HL-60/S4 (cell line): ENCODE results near the gene MAP3K12.

Experiments used
- in situ Hi-C: fragments of 300-500 bp; cut with MboI; formaldehyde crosslinking; loops from 2 replicates; pipeline ENCODE4 v1.14.3; 2022; ENCODE audit warnings: low sequenced_read_pairs

The MAP3K12 gene

GRCh38 chr12:53508534-53509170, 9.4 kb upstream of the MAP3K12 start:
- in situ Hi-C loops, result loop anchor here (10.0 kb wide), 1 partner anchor 164 kb away; no protein-coding TSS in a partner anchor

- in situ Hi-C loops, result loop anchor here (10.0 kb wide), 1 partner anchor 163 kb away; no protein-coding TSS in a partner anchor
Measured at GRCh38 chr12:53507603-53507885, 8.3 kb upstream of the MAP3K12 start.

GRCh38 chr12:53506881-53507602, 7.8 kb upstream of the MAP3K12 start, which contains the start of gene NPFF:
Gene NPFF, minus strand, starts transcription at chr12:53507484. Its CDS starts 10 bp downstream, at chr12:53507474.
- in situ Hi-C loops, result loop anchor here (10.0 kb wide), 1 partner anchor 162 kb away; no protein-coding TSS in a partner anchor

GRCh38 chr12:53506450-53506785, 7.2 kb upstream of the MAP3K12 start:
- in situ Hi-C loops, result loop anchor here (10.0 kb wide), 1 partner anchor 162 kb away; no protein-coding TSS in a partner anchor

DNA sequence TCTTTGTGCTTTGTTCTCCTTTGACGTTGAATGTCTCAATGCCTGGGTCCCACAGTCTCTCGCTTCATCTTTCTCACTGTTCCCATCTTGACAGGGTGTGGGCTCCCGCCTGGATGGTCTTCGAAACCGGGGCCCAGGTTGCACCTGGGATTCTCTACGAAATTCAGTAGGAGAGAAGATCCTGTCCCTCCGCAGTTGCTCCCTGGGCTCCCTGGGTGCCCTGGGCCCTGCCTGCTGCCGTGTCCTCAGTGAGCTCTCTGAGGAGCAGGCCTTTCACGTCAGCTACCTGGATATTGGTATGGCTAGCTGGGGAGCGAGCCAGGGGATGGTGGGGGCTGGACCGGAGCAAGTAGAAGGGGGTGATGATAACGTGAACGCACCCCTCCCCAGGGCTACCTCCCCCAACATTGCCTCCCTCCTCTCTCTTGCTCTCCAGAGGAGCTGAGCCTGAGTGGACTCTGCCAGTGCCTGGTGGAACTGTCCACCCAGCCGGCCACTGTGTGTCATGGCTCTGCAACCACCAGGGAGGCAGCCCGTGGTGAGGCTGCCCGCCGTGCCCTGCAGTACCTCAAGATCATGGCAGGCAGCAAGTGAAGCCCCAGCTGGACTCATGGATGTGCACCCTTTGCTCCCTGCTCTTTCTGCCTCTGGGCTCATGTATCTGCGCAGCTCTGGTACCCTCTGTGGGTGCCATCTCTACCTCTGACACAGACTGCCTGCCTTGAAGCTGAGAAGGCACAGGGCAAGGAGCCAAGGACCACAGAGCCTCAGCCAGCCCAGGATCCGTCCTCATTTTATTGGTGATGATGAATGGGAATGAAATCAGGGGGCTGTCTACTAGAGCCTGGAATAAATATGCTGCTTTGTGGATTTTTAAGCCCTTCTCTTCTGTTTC, 6.5 kb upstream of the MAP3K12 start:
- in situ Hi-C loops, result loop anchor here (10.0 kb wide), 1 partner anchor 161 kb away; no protein-coding TSS in a partner anchor

DNA sequence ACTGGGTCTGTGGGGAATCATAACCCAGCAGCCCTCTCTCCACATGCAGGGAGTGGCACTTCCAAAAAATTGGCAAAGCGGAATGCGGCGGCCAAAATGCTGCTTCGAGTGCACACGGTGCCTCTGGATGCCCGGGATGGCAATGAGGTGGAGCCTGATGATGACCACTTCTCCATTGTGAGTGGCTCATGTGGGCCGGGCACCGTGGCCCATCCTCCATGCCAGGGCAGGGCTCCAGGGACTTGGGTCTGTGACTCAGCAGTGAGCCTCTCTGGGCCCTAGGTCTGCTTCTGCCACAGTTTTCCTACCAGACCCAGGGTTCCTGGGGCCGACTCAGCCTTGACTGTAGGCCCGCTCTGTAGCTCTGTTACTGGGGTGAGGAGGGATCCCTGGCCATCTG, 5.8 kb upstream of the MAP3K12 start:
- in situ Hi-C loops, result loop anchor here (10.0 kb wide), 1 partner anchor 160 kb away; no protein-coding TSS in a partner anchor

DNA sequence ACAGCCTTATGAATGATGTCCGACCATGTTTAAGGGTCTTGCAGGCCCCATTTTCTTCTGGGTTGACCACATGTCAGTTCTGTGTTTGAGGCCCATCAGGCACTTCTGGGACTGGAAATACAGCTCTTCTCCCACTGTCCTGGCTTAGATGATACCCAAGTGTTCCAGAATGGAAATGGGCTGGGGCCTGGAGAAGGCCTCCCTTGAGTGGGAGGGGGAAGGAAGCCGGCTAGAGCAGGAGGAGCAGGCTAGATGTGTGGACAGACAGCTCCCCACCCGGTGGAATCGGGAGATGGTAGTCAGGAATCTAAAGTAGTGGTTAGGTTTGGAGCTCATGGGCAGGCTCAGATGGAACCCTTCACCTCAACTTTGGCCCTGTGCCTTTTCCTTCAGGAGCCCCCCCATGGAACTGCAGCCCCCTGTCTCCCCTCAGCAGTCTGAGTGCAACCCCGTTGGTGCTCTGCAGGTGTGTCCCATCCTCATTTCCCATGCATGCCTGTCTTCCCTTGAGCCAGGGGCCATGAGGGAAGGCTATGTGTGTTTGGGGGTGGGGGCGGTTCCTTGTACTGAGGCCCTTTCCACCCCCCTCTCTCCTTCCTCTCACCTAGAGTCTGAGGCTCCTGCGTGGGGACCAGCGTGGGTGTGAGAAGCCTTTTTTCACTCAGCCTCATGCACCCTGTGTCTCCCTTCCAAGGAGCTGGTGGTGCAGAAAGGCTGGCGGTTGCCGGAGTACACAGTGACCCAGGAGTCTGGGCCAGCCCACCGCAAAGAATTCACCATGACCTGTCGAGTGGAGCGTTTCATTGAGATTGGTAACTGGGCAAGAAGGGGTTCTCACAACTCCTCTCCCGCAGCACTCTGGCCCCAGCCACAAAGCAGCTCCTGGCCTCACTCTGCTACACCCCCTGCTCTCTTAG, 5.0 kb upstream of the MAP3K12 start:
- in situ Hi-C loops, result loop anchor here (10.0 kb wide), 1 partner anchor 159 kb away; no protein-coding TSS in a partner anchor

DNA sequence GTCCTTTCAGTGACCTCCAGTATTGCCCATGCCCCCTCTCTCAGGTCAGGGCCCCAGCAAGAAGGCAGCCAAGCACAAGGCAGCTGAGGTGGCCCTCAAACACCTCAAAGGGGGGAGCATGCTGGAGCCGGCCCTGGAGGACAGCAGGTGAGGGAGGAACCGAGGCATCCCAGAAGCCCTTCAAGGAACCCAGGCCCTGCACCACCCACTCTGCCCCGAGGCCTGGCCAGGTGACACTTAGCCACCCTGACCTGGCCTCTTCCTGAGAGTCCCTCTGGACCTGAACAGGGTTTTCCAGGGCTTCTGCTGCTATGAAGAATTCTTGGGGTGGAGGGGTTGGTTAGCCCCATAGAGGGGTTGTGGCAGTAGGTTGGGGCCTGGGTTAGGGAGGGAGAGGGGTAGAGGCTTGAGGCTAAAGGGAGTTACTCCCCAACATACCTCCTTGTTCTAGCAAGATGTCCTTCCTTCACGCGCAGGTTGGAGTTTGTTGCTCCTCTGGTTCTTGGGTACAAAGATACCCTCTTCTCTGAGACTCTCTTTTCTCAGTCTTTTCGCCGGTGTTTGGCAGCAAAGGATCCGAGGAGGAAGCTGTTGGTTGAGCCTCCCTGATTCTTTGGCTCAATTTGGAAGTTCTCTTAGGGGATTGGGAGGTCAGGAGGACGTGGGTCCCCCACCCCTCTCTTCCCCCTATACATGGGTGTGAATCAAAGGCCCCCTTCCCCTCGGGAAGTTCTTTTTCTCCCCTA, 3.9 kb upstream of the MAP3K12 start:
- in situ Hi-C loops, result loop anchor here (10.0 kb wide), 1 partner anchor 158 kb away; no protein-coding TSS in a partner anchor

GRCh38 chr12:53502331-53502730, 3.1 kb upstream of the MAP3K12 start:
- in situ Hi-C loops, result loop anchor here (10.0 kb wide), 1 partner anchor 158 kb away; no protein-coding TSS in a partner anchor

GRCh38 chr12:53501615-53502181, 2.4 kb upstream of the MAP3K12 start:
- in situ Hi-C loops, result loop anchor here (10.0 kb wide), 1 partner anchor 157 kb away; no protein-coding TSS in a partner anchor

DNA sequence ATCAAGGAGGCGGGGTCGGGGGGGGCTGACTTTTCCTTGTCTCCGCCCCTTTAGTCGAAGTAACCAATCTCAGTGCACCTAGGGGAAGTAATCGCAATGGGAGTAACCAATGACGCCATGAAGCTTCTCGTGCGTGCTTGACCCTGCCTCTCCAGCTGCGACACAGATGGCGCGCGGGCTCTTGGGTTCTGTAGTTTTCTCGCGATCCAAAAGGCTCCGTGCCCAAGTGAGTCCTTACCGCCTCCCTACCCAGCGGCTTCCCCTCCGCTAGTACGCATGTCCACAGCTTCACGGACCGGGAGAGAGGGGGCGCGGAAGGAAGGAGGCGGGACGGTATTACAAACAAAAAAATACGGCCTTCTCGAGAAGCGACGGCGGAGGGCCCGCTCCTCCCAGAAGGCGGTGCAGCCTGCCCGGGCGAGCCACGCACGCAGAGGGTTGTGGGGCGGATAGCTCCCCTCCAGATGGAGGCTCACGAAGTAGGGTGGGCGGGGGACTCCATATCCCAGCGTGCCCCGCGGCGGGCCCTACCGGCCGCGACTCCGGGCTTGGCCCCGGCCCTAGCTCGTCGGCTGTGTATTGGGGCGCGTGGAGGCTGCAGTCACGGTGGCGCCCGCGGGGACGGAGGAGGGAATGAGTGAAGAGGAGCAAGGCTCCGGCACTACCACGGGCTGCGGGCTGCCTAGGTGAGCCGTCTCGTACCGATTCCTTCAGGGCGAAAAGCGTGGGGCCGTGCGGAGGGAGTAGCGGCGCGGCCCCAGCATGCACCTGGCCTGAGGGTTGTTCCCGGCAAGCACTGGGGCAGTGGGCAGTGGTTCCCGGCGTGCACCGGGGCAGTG, 1.7 kb upstream of the MAP3K12 start, which contains the start of gene TARBP2:
TSS of gene TARBP2 (plus strand) at position 508 of the 839 bp plus-strand sequence. CDS start at position 634, 126 bp downstream.
- in situ Hi-C loops, result loop anchor here (10.0 kb wide), 1 partner anchor 156 kb away; no protein-coding TSS in a partner anchor

DNA sequence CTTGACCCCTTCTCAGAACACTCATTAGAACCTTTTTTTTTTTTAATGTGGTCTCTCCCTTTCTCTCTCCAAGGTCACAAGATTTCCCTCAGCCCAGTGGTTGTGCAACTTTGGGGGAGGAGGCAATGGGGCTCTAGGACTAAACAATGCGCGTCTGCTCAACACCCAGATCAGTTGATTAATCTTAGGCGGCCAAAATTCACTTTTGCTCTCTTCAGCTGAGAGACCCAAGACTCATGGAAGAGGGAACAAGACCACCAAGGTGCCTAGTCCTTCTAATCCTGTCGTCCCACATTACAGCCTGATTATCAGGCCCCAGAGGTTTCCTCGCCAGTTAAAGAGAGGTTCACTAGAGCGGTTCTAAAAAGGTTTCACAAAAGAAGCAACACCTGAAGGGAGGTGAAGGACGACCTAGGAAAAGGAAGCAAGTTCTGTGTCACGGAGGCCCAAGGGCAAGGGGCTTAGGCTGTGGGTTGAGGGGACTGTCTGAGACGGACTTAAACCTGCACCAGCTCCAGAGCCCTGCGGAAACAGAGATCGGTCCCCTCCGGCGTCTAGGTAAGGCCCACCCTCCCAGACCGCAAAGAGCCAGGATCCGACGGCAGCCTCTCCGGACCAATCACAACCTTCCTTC, 1.0 kb upstream of the MAP3K12 start:
- in situ Hi-C loops, result loop anchor here (10.0 kb wide), 1 partner anchor 155 kb away; no protein-coding TSS in a partner anchor

- in situ Hi-C loops, result no loop called here
Measured at GRCh38 chr12:53498235-53498630, 1.0 kb downstream of the MAP3K12 start.

GRCh38 chr12:53497461-53497860, 1.8 kb downstream of the MAP3K12 start:
- in situ Hi-C loops, result no loop called here

DNA sequence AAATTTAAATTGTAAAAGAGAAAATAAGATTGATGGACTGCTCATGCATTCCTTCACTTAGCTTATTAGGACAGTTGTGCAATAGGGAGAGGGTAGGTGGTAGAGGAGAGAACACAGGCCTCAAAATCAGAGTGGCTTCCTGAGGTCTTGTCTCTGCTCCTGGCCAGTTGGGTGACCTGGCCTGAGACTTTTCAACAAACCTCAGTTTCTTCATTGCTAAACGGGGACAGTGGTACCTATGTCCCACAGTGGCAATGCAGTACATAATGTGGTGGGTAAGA, 2.6 kb downstream of the MAP3K12 start:
- in situ Hi-C loops, result no loop called here

DNA sequence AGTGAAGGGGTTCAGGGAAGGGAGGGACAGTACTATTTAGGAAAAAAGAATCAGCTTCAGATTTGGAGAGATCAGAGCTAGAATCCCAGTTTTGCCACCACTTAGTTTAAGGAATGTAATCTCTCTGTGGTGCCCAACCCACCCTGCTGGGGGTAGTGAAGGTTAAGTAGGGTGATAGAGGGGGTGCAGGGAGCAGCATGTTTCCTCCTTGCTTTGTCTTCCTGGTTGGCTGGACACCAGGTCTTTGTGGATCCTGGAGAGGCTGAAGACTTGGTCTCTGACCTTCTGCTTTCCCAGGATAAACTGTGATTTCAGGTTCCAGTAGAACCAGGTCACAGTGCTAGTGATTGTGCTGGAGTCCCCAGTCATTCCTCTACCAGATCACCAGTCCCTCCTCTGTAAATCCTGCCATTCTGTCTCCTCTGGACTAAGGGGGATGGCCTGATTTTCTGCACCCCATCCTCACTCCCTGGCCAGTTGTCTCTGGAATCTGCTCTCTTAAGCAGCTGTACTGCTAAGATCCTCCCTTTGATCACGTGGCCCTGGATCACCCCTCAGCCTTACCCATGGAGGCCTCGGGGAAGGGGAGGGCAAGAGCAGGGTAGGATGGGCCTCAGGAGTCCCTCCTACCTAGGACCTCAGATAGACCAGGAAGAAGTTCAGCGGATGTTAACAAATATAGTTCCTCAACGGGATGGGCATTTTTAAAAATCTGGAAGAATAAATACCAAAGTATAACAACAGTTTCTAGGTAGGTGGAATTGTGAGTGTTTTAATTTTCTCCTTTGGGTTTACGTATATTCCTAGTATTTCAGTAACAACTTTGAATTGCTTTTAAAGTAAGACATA, 3.1 kb downstream of the MAP3K12 start:
- in situ Hi-C loops, result no loop called here
